GM21786 (cell line): ENCODE results near the gene ASXL2.

Experiments
- ATAC-seq: cut with Tn5 transposase; IDR thresholded peaks from one replicate; pipeline ENCODE4 v1.9.1; 2021; ENCODE audit not compliant: unreplicated experiment

ASXL2 gene

GRCh38 chr2:25808006-25808383, 70.3 kb downstream of the ASXL2 start:
- no peak for ATAC-seq

DNA sequence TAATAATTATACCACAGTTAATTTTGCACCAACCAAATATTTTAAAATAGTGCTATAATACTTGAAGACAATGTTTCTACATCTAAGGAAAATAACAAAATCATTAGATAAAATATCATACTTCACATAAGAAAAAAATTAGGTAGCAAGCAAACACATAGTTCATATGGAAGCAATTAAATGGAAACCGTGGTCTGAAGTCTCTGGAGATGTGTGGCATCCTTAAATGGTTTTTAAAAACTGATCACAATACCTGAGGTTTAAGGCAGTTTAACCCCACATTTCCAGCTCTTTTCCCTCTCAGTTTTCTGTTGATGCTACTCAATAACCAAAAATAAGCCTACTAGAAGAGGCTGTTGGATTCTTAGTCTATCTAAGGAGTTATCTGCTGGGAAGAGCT, 71.3 kb downstream of the ASXL2 start:
- ATAC-seq = no peak

DNA sequence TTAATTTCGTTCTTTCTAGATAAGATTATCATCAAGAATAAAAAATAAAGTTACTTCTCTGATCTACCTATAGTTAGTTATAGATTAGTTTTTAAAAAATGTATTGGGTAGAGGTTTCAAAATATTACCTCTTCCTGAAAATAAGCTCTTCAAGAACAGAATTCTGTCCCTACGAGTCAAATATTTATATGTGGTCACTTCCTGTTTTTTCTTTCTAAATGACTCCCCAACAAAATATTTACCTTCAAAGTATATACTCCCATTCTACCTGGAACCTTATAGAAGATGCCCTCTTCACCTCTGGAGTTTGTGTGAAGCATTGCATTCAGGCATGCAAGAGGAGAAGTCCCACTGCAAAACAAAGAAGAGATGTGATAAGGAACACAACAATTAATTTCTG, 72.3 kb downstream of the ASXL2 start:
- ATAC-seq = no peak

- ATAC-seq = no peak
These were observed 73.9 kb downstream of the ASXL2 start for GRCh38 chr2:25804338-25804737.

GRCh38 chr2:25799301-25799700, 79.0 kb downstream of the ASXL2 start:
- ATAC-seq = no peak

GRCh38 chr2:25797620-25798488, 80.4 kb downstream of the ASXL2 start:
- no peak for ATAC-seq

DNA sequence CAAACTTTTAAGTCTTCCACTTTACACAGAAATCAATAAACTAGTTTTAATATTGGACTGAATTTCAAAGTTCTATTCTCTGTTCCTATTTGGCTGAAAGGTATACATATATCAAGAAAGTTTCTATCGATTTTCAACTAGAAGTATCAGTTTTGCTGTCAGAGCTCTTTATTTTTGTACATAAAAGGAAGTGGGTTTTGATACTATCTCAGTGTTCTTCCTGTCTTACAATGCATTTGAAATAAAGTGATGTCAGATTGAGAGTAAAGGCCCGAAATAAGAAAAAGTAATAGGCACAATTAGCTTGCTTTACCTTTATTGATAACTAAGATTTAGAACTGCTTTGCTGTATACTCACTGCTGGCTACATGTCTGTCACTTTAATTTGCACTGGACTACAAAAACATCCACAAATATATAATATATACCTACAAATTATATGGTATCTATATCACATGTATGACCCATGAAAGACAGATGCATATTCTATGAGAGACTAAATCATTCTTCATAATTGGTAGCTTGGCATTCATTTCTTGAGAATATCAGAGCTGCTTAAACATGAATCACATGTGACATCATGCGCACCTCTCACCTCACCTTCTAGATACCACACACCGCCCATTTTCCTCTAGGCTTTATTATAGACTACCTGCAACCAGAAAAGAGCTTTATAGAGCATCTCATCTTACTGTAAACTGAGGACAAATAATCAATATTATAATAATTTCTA, 83.6 kb downstream of the ASXL2 start:
- peak; percentile 74 for ATAC-seq

DNA sequence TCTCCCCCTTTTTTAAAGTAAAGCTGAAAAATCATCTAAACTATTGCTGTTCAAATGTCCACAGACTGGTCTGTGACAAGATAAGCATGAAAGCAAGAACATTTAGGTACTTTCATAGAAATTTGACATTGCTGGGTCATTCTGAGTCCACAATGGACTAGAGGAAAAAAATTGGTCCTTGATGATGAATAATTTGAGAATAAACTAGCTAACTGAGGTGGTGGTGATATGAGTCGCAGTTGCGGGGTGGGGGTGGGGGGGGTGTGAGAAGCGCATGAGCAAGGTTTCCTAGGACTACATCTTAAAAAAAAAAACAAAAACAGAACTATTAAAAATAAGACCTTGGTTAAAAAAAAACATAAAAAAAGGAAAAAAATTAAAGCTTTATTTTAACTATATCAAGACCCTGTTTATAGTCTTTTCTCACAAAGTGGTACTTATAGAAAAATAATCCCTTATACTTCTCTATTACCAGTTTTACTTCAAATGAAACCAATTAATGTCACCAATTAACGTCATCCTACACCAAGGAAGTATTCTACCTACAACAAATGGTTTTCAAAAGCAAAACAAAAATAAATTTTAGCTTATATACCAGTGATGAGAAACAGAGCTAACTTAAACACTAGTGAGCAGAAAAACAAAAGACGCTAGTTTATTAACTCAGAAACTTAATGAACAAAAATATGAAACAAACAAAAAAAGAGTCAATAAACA, 88.1 kb downstream of the ASXL2 start:
- ATAC-seq = no peak

GRCh38 chr2:25788457-25788856, 89.8 kb downstream of the ASXL2 start:
- ATAC-seq = no peak

DNA sequence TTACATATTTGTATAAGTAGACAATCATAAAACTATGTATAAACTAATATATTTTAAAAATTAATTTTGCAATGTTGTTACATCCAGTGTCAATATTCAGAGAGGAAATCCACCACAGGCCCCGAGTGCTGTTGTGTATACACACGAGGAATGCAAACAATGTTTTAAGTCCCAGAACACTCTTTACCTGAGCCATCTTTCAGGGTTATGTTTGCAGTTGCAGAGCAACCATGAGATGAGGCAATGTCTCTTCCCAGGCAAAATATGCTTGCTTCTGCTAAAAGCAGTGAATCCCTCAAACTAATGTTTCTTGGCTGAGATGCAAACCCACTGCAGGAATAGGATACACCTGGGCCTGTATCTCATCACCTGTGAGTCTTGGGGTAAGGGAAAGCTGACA, 91.3 kb downstream of the ASXL2 start:
- no peak for ATAC-seq

DNA sequence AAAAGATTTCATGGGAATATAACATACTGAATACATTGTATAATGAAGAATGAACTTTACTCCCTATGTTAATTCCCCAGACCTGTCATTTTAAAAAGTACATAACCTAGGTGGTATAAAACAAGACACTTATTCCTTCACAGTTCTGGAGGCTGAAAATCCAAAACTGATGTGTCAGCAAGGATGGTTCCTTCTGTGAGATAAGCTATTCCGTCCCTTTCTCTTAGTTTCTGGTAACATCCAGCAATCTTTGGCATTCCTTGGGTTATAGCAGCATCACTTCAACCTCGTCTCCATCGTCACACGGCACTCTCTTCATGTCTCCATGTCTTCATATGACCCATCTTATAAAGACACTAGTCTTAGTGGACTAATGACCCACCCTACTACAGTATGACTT, 93.9 kb downstream of the ASXL2 start:
- ATAC-seq = no peak

DNA sequence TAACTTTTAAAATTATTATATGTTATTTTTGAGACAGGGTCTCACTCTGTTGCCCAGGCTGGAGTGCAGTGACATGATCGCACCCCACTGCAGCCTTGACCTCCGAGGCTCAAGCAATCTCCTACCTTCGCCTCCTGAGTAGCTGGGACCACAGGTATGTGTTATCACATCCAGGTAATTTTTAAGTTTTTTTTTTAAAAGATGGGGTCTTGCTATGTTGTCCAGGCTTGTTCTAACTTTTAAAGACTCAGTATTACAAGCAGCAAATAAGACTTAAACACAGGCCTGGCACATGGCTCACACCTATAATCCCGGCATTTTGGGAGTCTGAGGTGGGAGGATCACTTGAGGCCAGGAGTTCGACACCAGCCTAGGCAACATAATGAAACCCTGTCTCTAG, 101.2 kb downstream of the ASXL2 start:
- ATAC-seq = no peak

- ATAC-seq = no peak
These were observed 106.2 kb downstream of the ASXL2 start for GRCh38 chr2:25772078-25772477.

DNA sequence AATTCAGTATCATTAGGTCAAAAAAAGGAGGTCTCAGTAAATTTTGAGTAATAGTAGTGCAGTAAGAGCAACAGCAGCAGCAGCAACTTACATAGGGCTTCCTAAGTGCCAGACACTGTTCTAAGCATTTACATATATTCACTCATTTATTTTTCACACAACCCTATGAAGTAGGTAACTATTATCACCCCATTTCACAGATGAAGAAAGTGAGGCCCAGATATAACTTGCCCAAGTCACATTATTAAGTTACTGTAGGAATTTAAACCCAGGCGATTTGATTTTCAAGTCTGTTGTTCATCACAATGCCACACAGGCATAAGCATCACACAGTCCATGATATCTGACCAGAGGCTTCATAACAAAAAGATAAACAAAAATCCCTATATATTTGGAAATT, 114.7 kb downstream of the ASXL2 start:
- no peak for ATAC-seq

DNA sequence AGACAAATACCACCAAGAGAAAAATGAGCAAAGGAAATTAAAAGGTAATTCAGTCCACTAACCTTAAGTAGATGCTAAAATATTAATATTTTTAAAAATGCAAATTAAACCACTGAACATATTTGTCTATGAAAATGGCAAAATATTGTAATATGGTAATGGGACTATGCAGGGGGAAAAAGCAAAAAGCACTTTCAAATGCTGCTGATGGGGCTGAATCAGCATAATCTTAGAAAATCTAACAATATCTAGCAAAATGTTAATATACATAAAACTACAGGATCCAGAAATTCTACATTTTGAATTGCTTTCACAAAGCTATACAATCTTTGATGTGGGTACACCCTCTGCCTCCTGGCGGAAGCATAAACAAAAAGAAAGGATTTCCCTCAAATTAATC, 118.0 kb downstream of the ASXL2 start:
- no peak for ATAC-seq

DNA sequence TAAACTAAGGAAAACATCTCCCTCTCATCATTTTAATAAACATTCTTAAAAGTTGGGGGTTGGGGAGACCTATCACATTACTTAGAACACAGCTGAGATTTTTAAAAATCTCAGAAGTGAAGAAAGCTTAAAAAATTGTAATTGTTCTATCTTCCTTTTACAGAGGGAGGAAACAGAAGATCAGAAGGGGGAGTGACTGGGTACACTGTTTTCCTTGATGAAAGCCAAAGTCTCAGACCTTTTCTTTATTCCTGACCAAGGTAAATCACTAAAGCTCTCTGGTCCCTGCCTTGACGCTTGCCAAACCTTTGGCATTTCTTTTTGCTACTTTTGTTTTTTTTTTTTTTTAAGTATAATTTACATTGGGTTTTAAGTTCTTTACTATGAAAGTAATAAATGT, 119.9 kb downstream of the ASXL2 start:
- ATAC-seq = no peak

DNA sequence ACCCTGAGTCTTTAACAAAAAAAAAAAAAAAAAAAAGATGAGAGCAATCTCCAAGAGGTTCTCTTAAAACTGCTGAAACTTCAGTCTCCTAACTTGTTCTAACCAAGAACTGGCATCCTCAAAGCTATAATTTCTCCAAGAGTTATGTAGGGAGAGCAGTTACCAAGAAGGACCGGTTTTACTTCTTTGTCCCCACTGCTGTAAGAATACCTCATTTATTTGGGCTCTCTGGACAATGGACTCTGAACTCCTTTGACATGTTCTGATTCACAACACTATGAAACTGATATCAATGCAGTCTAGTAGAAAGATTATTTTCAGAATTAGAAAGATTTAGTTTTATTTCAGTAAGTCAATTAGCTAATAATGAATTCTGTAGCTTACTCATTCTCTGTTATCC, 120.4 kb downstream of the ASXL2 start:
- no peak for ATAC-seq

DNA sequence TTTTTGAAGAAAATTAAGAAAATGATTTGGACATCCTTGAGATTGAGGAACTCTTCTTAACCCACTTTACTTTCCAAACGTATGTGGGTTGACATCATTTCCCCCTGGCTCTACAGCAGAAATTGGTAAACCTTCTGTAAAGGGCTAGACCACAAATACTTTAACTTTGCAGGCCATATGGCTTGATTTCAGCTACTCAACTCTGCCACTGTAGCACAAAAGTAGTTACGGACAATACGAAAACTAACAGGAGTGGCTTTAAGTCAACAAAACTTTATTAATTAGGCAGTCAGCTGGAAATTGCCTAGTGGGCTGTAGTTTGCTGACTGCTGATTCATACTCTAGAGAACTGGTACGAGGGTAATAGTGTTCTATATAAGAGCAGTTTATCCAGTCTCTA, 121.8 kb downstream of the ASXL2 start:
- ATAC-seq = no peak

DNA sequence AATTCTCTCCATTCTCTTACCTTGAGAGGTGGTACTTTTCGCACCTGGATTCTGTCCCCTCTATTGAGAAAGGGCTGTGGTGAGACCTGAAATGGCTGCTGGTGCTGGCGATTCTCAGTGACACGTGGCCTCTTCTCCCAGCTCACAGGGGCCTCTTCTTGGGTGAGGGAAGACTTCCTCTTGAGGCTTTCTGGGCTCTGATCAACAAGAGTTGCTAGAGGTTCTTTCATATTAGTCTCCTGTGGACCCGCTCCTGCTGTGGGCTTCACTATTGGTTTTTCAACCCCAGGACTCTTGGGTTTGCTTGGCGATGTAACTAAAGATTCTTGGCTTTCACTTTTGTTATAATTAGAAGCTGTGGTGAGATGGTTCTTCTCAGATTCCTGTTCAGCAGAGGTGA, 128.6 kb downstream of the ASXL2 start:
- ATAC-seq = no peak

DNA sequence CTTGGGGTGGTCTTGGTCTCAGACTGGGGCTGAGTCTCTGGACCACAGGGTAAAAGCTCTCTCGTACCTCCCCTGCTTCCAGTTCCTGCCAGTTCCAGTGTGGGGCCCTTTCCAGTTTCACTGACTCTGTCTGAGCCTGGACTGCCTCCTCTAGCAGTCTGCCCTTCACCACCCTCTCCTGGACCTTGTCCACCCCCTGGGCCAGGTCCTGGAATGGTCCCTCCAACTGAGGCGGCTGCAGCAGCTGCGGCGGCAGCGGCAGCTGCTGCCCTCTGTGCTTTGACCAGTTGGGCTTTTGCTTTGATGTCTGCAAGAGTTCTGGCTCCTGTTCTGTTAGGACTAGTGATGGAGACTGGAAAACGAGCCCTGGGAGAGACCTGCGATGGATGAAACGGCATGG, 134.2 kb downstream of the ASXL2 start:
- ATAC-seq = no peak

DNA sequence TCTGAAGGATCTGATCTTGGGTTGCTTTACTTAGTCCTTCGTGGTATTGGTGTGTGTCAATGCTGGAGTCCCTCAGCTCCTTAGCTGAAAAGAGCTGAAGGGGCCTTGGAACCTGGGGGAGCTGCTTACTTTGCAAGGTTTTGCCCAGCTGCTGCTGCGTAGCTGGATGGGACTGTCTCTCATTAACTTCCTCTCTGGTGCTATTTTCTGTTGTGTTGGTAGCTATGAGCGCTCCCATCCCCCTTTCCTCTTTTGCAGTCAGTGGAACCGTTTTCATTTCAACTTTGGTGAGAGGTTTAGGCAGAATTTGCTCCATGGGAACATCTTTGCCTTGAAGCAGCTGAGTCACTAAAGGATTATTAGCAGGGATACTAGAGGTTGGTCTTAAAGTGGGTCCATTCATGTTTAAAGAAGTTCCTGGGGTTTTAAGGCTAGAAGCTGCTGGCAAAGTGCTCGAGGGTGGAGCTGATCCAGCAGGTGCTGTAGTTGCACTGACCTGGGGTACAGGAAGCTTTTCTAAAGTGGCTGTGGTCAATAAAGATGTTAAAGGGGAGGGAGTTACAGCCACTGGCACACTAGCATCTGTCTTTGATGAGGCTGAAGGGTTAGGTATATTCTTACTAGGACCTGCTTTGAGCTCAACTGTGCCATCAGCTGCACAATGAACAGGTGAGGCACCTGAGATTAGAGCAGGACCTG, 135.0 kb downstream of the ASXL2 start:
- ATAC-seq = peak; percentile 76
